HepG2 (cell line): ENCODE results near the gene FKBP1A. TPM values are rescaled to one million over a fixed set of nuclear protein-coding genes. Genes with fewer than 3 reads are reported as not detected.

Experiments used
- CREBL2 ChIP-seq: sonication (generic); formaldehyde crosslinking; IDR thresholded peaks from 2 replicates; pipeline ENCODE4 v1.8.1; 2023; ENCODE audit warnings: missing genetic modification reagents, mild to moderate bottlenecking, borderline replicate concordance
- JARID2 ChIP-seq: sonication (generic); formaldehyde crosslinking; IDR thresholded peaks from 2 replicates; pipeline ENCODE4 v1.8.1; 2023; ENCODE audit warnings: missing genetic modification reagents, inconsistent platforms; ENCODE audit not compliant: insufficient replicate concordance
- KDM5B ChIP-seq: sonication (generic); formaldehyde crosslinking; IDR thresholded peaks from 2 replicates; pipeline ENCODE4 v1.4.0; 2020; ENCODE audit warnings: missing genetic modification reagents, mild to moderate bottlenecking, borderline replicate concordance
- MYC ChIP-seq: sonication (generic); formaldehyde crosslinking; IDR thresholded peaks from 2 replicates; pipeline ENCODE4 v1.9.0; 2021; ENCODE audit warnings: missing genetic modification reagents, borderline replicate concordance
- NFRKB ChIP-seq: fragments of 450-650 bp; IDR thresholded peaks from 2 replicates; pipeline ENCODE4 v1.6.1; 2017
- PRDM4 ChIP-seq: sonication (generic); formaldehyde crosslinking; IDR thresholded peaks from 2 replicates; pipeline ENCODE4 v1.9.0; 2021; ENCODE audit warnings: missing genetic modification reagents, borderline replicate concordance
- TOPORS ChIP-seq: sonication (generic); formaldehyde crosslinking; IDR thresholded peaks from 2 replicates; pipeline ENCODE4 v1.8.0; 2023; ENCODE audit warnings: mild to moderate bottlenecking, missing genetic modification reagents
- ZBTB44 ChIP-seq: sonication (generic); formaldehyde crosslinking; IDR thresholded peaks from 2 replicates; pipeline ENCODE4 v1.4.0; 2020; ENCODE audit warnings: missing genetic modification reagents
- ZNF160 ChIP-seq: sonication (generic); formaldehyde crosslinking; IDR thresholded peaks from 2 replicates; pipeline ENCODE4 v1.8.0; 2022; ENCODE audit warnings: mild to moderate bottlenecking, inconsistent platforms, missing genetic modification reagents
- ZNF430 ChIP-seq: sonication (generic); formaldehyde crosslinking; IDR thresholded peaks from 2 replicates; pipeline ENCODE4 v1.9.0; 2021; ENCODE audit warnings: mild to moderate bottlenecking, missing genetic modification reagents
- ZNF639 ChIP-seq: conservative IDR thresholded peaks from 2 replicates; pipeline ENCODE4 v1.6.1; 2018; ENCODE audit warnings: missing genetic modification reagents
- ZNF646 ChIP-seq: sonication (generic); formaldehyde crosslinking; IDR thresholded peaks from 2 replicates; pipeline ENCODE4 v1.9.0; 2021; ENCODE audit warnings: mild to moderate bottlenecking, missing genetic modification reagents
- ZUFSP ChIP-seq: sonication (generic); formaldehyde crosslinking; IDR thresholded peaks from 2 replicates; pipeline ENCODE4 v1.9.0; 2021; ENCODE audit warnings: missing genetic modification reagents, mild to moderate bottlenecking, borderline replicate concordance
- polyA plus RNA-seq, 8 experiments: library from polyadenylated mRNA; depleted of rRNA in 3 of 8; stranded (reverse) in 7 of 8; unstranded in 1 of 8; fragments of >200 nt; fragmentation: Illumina TruSeq in 4 of 8; extraction: Trizol in 4 of 8; gene quantifications; 2 replicates each; pipeline versions ENCODE4 v1.2.1 to v1.2.3, GENCODE V29; 2011 to 2016; ENCODE audit warnings: low read depth in 4 of 8, missing spikeins in 1 of 8, mixed read lengths in 1 of 8; ENCODE audit not compliant: insufficient read depth in 1 of 8
- total RNA-seq, 5 experiments: library from RNA; depleted of rRNA; stranded (reverse); fragments of >200 nt; fragmentation: Illumina TruSeq; extraction: Trizol; gene quantifications; 2 replicates each; pipeline ENCODE4 v1.2.3, GENCODE V29; 2016; ENCODE audit warnings: low read depth in 1 of 5

FKBP1A gene
- total and polyA plus RNA-seq, 2 of the 13 experiments (the other 11 are each of a cell fraction or from before 2014, with no cell fraction given) = 119 to 468 TPM

- TF ChIP-seq NFRKB (no peak), ZNF430 (CRISPR knock-in tag) (peak; percentile 77; the same call in 1 of the 2 replicates), TOPORS (CRISPR knock-in tag) (peak; percentile 57; the same call in 1 of the 2 replicates), ZNF639 (CRISPR knock-in tag) (no peak), MYC (peak; percentile 21; the same call in 1 of the 2 replicates), ZNF160 (CRISPR knock-in tag) (no peak), JARID2 (CRISPR knock-in tag) (no peak), ZNF646 (CRISPR knock-in tag) (no peak), ZUFSP (no peak), ZBTB44 (CRISPR knock-in tag) (no peak), KDM5B (CRISPR knock-in tag) (peak; percentile 67; the same call in 1 of the 2 replicates), PRDM4 (CRISPR knock-in tag) (no peak), CREBL2 (CRISPR knock-in tag) (no peak)
Measured at GRCh38 chr20:1327827-1328679, 64.8 kb downstream of the FKBP1A start (continued).
